ENCODE measurements around the gene HSPG2. TPM values are rescaled to one million over a fixed set of nuclear protein-coding genes. Genes with fewer than 3 reads are reported as not detected.
A peak's percentile ranks its signal among the peaks of the same experiment; 100 is the strongest.

Gene HSPG2
- total RNA-seq, 1 donor from 2014 or later: 221 TPM

DNA sequence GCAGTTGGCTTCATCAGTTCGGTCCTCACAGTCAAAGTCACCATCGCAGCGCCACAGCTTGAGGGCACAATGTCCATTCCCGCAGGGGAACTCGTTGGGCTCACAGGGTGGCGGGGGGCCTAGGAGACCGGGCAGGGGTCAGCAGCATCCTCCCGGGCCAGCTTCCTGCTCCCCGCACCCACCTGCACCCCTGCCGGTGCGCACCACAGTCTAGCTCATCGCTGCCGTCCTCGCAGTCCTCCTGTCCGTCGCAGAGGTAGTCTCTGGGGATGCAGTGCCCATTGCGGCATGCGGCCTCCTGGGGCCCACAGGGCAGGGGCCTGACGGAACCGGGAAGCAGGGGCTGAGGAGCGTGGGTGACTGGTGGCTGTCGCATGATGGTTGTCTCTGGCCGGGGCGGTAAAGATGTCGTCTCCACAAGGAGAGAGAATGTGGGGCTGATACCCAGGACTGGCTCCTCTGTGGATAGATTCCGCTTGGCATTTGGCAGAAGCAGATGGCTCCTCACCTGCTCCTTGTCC lies 49.8 kb downstream of the HSPG2 start:
- H3K27me3 Mint-ChIP-seq (ENCODE audit: low read depth): no peaks in the 10 kb centered on the region
- no peak for DNase-seq (ENCODE audit: low spot score in 2 of 2, unreplicated experiment in 2 of 2)
- H3K4me3 Mint-ChIP-seq: no peak overlapping the region
- H3K4me1 Mint-ChIP-seq: no peaks in the 10 kb centered on the region
- TF ChIP-seq, protein P1, sequence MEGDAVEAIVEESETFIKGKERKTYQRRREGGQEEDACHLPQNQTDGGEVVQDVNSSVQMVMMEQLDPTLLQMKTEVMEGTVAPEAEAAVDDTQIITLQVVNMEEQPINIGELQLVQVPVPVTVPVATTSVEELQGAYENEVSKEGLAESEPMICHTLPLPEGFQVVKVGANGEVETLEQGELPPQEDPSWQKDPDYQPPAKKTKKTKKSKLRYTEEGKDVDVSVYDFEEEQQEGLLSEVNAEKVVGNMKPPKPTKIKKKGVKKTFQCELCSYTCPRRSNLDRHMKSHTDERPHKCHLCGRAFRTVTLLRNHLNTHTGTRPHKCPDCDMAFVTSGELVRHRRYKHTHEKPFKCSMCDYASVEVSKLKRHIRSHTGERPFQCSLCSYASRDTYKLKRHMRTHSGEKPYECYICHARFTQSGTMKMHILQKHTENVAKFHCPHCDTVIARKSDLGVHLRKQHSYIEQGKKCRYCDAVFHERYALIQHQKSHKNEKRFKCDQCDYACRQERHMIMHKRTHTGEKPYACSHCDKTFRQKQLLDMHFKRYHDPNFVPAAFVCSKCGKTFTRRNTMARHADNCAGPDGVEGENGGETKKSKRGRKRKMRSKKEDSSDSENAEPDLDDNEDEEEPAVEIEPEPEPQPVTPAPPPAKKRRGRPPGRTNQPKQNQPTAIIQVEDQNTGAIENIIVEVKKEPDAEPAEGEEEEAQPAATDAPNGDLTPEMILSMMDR (IDR thresholded peaks at IDR 0.05; ENCODE audit: unreplicated experiment): no peak
- no peak overlapping the region for H3K27ac Mint-ChIP-seq
- H3K9me3 Mint-ChIP-seq: no peaks in the 10 kb centered on the region
- H3K36me3 Mint-ChIP-seq: peaks cover 23% of the 10 kb centered on the region

DNA sequence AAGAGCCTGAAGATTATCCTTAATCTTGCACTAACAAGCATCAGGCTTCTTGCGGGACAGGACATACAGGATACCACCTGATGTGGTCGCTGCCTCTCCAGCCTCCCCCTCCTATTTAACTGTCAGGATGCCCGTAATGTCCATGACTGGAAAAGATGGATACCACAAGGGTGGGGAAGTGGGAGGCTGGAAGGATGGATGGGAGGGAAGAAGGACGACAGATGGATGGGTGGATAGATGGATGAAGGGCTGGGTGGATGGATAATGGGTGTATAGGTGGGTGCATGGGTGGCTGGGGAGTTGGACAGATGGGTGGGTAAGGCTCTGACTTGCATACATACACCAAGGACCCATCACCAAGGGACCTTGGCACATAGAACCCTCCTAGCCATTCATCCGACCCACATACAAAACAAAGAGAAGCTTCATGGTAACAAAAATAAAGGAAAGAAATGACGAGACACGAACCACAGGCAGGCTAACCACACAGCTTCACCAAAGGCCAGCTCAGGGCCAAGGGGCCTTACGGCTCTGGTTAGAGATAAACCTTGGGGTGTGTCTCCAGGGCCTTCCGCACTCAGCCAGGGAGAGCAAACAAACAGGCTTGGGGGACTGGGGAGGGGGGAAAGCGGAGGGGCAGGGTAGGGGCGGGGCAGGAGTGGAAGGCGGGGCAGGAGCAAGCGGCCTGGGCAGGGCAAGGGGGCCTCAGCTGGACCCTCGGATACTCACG lies 50.5 kb downstream of the HSPG2 start:
- no peak for DNase-seq (ENCODE audit: low spot score in 2 of 2, unreplicated experiment in 2 of 2)
- H3K27me3 Mint-ChIP-seq (ENCODE audit: low read depth): no peaks in the 10 kb centered on the region
- H3K36me3 Mint-ChIP-seq: peaks cover 23% of the 10 kb centered on the region
- no peak overlapping the region for H3K4me3 Mint-ChIP-seq
- H3K27ac Mint-ChIP-seq: peak overlapping the region; percentile 0
- H3K9me3 Mint-ChIP-seq: no peaks in the 10 kb centered on the region
- H3K4me1 Mint-ChIP-seq: no peaks in the 10 kb centered on the region
- TF ChIP-seq, protein P1 (IDR thresholded peaks at IDR 0.05; ENCODE audit: unreplicated experiment): no peak

DNA sequence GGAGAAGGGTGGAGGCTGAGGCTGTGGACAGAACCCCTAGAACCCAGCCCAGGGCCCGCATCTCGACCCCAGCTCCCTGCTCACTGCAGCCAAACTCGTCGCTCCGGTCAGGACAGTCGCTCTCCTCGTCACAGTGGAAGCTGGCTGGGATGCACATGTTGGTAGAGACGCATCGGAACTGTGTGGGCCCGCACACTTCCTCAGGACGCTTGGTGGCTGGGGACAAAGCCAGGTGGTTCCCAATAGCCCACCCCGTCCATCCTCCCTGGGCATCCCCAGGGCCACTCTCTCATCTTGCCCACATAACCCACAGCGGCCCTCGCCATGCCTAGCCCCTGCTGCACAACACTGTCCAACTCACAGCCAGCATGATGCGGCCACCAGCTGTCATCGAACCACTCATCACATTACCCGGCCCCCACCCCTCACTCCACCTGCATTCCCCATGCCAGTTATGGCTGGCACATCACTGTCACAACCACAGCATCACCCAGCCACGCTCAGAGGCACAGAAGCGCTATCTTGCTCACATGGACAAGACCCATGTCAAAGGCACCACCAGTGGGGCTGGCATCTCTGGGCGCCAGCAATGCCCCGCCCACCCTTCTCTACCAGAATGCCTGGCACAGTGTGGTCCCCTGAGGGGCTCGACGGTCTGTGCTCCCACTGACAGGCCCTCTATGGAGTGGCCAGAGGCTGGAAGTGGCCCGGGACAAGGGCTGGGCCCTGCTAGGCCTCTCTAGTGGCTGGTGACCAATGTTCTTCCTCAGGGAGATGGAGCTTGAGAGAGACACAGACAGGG lies 51.7 kb downstream of the HSPG2 start:
- TF ChIP-seq, protein P1 (IDR thresholded peaks at IDR 0.05; ENCODE audit: unreplicated experiment): no peak
- DNase-seq (ENCODE audit: low spot score in 2 of 2, unreplicated experiment in 2 of 2): no peak
- Mint-ChIP-seq H3K9me3 (no peaks in the 10 kb centered on the region), H3K4me3 (no peak overlapping the region), H3K27me3 (ENCODE audit: low read depth) (no peaks in the 10 kb centered on the region), H3K4me1 (no peaks in the 10 kb centered on the region), H3K36me3 (peaks cover 20% of the 10 kb centered on the region), H3K27ac (no peak overlapping the region)

DNA sequence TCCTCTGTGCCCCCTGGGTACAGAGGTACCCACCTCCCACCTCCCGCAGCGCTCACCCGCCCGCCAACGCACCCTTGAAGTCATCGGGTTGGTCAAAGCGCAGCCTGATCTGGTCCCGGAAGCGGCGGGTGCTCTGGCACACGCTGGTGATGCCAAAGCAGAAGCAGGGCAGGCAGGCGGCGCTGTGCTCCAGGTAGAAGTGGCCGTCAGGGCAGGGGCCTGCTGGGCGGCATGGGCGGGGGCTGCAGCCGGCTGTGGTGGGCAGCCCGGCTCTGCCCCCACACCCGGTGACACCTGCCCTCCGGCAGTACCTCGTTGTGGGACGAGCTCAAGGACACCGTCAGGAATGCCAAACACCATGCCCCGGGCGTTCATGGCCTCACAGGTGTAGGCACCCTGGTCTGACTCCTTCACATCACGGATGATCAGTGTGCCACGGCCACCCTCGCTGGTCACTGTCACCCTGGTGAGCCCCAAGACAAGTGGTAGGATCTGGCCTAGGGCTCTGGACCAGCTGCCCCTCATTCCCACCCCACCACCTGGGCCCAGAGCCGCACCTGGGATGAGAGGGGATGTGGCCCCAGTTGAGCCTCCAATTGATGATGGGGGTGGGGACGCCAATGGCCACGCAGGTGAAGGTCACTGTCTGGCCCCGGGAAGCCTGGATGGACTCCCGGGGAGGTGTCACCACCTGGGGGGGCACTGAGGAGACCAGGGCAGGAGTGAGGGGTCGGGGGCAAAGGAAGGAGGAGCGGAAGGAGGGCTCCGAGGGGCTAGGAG lies 52.5 kb downstream of the HSPG2 start:
- Mint-ChIP-seq H3K27ac (no peak overlapping the region), H3K4me3 (no peak overlapping the region), H3K27me3 (ENCODE audit: low read depth) (no peaks in the 10 kb centered on the region), H3K36me3 (peaks cover 23% of the 10 kb centered on the region), H3K9me3 (no peaks in the 10 kb centered on the region), H3K4me1 (no peaks in the 10 kb centered on the region)
- DNase-seq (ENCODE audit: low spot score in 2 of 2, unreplicated experiment in 2 of 2): no peak
- TF ChIP-seq, protein P1 (IDR thresholded peaks at IDR 0.05; ENCODE audit: unreplicated experiment): no peak

DNA sequence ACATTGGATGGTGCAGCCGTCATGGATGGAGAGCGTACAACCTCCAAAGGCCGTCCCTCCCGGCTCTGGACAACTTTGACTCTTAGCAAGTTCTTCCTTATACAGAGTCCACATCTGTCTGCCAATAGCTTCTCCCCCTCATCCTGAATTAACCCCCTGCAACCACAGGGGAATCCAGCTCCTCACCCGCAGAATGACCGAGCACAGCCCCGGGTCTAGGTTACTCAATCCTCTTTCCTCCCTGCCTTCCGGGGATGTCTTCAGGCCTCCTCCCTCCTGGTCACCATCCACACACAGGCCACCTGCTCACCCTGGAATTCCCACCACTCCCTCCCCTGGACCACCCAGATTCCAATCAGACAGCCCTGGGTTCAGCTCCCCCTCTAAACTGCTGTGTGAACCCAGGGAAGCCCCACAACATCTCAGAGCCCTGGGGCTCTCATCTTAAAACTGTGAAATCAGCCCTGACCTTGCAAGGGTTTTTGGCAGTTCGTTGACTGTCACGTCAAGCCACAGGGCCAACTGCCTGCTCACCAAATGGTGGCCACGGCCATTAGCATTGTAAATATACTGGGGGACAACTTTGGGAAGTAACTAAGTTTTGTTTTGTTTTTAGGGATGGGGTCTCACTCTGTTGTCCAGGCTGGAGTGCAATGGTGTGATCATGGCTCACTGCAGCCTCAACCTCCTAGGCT lies 54.2 kb downstream of the HSPG2 start:
- Mint-ChIP-seq H3K27ac (no peak overlapping the region), H3K4me1 (no peaks in the 10 kb centered on the region), H3K9me3 (no peaks in the 10 kb centered on the region)

More for the DNA sequence above, 54.2 kb downstream of the HSPG2 start:
- Mint-ChIP-seq H3K27me3 (ENCODE audit: low read depth) (no peaks in the 10 kb centered on the region), H3K36me3 (peaks cover 25% of the 10 kb centered on the region), H3K4me3 (no peak overlapping the region)
- TF ChIP-seq, protein P1 (IDR thresholded peaks at IDR 0.05; ENCODE audit: unreplicated experiment): no peak
- no peak for DNase-seq (ENCODE audit: low spot score in 2 of 2, unreplicated experiment in 2 of 2)

All from mesothelial cell of epicardium (in vitro differentiated cells).